ENCODE data around the gene MAGI3.
"Not testable (repeated sequence)": the region's sequence is repeated elsewhere in the genome, so short reads cannot be mapped to it uniquely, and the experiment has no call there.

Gene MAGI3

DNA sequence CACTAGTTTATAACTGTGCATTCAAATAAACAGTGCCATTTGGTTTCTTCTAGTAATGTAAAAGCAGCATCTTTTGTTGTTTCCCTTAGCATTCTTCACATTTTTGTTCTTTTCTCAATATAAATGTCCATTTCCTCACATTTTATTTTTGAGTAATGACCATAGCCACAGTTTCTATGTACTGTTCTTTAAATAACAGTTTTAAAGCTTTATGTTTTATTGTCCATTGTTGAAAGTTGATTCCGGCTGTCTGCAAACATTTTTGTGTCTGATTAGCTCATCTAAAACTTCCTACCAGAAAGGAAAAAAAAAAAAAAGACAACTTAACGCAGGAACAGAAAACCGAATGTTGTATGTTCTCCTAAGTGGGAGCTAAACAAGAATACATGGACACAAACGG is 139.7 kb downstream of the MAGI3 start:
- DNase-seq: no peak

GRCh38 chr1:113531321-113531720 is 141.0 kb downstream of the MAGI3 start:
- DNase-seq: no peak

DNA sequence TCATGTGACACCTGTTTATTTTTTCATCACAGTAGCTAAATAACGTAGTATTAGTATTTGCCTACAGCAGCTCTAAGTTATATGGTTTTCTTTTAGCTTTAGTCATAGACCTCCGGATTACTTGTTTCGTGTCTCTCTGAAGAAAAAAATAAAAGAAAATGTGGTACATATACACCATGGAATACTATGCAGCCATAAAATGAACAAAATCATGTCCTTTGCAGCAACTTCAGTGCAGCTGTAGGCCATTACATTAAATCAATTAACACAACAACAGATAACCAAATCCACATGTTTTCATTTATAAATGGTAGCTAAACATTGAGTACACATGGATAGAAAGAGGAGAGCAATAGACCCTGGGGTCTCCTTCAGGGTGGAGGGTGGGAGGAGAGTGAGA is 142.7 kb downstream of the MAGI3 start:
- DNase-seq: no peak

DNA sequence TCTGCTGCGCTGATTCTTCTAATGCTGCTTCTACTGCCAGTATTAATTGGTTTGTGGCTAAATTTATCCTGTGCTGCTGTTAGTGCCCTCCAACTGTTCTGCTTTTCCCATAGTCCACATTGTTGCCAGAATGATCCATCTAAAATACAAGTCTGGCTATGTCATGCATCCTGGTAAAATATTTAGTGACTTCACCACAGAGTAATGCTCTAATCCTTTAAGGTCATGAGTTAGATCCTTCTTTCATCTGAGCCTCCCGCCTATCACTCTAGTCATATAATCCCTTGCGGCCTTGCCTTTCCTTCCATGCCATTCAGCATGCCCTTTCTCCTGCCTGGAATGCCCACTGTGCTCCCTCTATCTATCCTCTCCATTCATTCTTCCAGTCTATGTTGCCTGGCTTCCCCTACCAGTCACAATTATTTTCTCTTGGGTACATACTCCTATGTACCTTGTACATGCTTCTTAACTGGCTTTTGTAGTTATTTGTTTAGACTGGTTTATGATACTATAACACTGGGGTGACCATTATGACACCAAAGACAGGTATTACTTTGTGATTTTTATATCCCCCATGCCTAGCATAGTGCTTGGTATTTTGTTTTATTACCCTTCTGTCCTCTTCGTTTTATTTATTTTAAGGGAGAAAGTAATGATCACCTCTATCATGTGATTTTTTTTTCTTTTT is 144.0 kb downstream of the MAGI3 start:
- DNase-seq: no peak

DNA sequence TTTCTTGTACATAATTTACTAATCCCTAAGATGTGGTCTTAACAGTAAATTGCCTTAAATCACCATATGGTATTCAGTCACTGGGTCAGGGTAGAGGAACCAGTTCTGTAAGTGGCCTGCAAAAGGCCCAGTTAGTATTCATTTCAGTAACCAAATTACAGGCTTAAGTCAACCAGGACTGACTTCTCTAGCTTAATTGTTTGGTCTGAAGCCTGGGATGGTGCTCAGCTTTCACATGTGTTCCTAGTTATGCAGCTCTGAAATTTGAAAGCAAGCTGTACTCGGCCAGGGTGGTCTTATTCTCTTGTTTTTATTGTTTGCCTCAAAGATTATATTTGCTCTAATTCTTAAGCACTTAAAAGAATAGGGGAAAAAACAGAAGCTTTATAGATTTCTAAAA is 144.6 kb downstream of the MAGI3 start:
- DNase-seq: no peak

GRCh38 chr1:113536182-113536780 is 146.0 kb downstream of the MAGI3 start:
- no peak for DNase-seq

DNA sequence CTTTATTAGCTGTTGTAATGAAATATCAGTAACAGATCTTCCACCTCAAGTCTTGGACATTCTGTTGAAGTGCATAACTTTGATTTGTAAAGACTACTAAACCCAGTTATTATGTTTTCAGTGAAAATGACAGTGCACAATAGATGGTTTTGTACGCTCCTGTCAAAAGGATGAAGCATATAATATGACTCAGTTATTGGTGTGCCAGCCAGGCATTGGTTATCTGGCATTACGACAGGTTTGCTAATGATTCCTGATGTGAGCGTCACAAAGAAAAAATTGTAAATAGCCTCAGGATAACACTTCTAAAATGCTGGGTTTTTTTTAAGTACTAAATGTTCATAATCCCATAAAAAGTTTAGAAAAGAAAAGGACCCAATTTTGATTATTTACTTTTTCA is 147.9 kb downstream of the MAGI3 start:
- no peak for DNase-seq

DNA sequence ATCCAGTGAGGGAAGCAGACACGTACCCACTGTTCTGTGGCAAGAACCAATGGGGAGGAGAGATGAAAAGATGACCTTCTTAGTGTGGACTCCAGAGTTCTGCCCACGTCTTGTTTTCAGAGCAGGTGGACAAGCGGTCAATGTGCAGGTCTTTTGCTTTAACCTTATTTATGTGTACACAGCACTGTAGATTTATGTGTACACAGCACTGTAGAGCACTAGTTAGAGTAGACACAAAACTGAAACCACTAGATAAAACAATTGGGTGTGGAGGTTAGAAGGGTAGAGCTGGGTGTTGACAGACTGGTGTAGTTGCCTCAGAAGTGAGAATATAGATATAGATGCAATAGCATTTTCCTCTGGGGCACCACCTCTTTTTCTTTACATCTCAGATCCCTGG is 150.0 kb downstream of the MAGI3 start:
- no peak for DNase-seq

DNA sequence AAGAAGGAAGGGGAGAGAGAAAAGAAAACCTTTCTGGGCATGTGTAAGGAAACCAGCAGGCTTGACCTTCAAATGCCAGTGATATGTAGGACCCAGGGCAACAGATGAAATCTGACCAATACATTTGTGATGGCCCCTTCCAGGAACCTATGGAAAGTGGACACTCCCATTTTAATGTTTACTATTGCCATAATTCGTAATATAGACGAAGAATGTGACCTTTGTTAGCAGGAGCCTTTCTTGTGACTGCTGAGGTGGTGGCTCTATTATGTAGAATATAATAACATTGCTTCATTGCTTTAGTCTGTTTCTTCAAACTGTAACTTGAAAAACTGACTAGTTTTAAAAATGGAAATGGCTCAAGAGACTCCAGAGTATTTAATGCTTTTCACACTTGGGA is 150.8 kb downstream of the MAGI3 start:
- DNase-seq: no peak

GRCh38 chr1:113542221-113542701 is 151.9 kb downstream of the MAGI3 start:
- DNase-seq: no peak

GRCh38 chr1:113543110-113543509 is 152.8 kb downstream of the MAGI3 start:
- DNase-seq: no peak

GRCh38 chr1:113545210-113545609 is 154.9 kb downstream of the MAGI3 start:
- DNase-seq: no peak

GRCh38 chr1:113545626-113546025 is 155.3 kb downstream of the MAGI3 start:
- no peak for DNase-seq

DNA sequence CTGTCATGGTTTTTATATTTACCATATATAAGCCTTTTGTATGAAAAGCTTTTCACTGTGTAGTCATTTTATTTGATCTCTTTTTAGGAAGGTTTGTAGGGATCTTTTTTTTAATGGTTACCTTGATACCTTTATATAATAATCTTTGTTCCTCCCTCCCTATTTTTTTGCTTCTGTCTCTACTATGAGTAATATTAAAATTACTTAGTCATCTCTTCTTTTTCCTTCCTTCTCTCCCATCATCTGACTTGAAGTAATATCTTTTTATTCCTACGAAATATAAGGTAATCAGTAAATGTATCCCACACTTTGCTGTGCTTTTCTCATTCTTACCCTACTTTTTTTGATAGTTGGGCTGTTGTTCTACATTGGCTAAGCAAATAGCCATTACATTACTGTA is 161.4 kb downstream of the MAGI3 start:
- no peak for DNase-seq

- no peak for DNase-seq
These were observed 161.9 kb downstream of the MAGI3 start for GRCh38 chr1:113552244-113552643.

GRCh38 chr1:113557187-113557586 is 166.9 kb downstream of the MAGI3 start:
- DNase-seq: no peak

- DNase-seq: no peak
These were observed 175.3 kb downstream of the MAGI3 start for GRCh38 chr1:113565621-113566020.

DNA sequence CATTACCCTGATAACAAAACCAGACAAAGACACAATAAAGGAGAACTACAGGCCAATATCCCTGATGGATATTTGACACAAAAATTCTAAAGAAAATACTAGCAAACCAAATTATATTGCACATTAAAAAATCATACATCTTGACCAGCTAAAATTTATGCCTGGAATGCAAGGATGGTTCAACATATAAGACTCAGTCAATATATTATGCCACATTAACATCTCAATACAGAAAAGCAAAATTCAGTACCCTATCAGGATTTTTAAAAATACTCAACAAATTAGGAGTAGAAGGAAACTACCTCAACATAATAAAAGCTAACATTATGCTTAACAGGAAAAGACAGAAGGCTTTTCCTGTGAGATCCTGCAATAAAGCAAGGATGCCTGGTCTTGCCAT is 177.1 kb downstream of the MAGI3 start:
- DNase-seq: no peak

DNA sequence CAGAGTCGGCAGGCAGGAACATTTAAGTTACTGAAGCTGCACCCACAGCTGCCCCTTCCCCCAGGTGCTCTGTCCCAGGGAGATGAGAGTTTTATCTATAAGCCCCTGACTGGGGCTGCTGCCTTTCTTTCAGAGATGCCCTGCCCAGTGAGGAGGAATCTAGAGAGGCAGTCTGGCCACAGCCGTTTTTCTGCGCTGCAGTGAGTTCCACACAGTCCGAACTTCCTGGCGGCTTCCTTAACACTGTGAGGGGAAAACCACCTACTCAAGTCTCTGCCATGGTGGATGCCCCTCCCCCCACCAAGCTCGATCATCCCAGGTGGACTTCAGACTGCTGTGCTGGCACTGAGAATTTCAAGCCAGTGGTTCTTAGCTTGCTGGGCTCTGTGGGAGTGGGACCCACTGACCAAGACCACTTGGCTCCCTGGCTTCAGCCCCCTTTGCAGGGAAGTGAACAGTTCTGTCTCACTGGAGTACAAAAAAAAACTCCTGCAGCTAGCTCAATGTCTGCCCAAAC is 185.5 kb downstream of the MAGI3 start:
- not testable (repeated sequence) for DNase-seq

DNA sequence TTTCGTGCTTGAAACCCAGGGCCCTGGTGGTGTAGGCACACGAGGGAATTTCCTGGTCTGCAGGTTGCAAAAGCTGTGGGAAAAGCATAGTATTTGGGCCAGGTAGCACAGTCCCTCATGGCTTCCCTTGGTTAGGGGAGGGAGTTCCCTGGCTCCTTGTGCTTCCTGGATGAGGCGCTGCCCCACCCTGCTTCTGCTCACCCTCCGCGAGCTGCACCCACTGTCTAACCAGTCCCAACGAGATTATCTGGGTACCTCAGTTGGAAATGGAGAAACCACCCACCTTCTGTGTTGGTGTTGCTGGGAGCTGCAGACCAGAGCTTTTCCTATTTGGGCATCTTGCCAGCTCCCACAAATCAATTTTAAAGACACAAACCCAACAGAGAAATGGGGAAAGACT is 186.0 kb downstream of the MAGI3 start:
- no peak for DNase-seq

- DNase-seq: no peak
These were observed 189.1 kb downstream of the MAGI3 start for GRCh38 chr1:113579256-113580018.

GRCh38 chr1:113581323-113581722 is 191.0 kb downstream of the MAGI3 start:
- DNase-seq: no peak

GRCh38 chr1:113582084-113582483 is 191.8 kb downstream of the MAGI3 start:
- DNase-seq: no peak

GRCh38 chr1:113587475-113587874 is 197.2 kb downstream of the MAGI3 start:
- no peak for DNase-seq
